ENCODE results near the gene PLCH2. TPM values are rescaled to one million over a fixed set of nuclear protein-coding genes. Genes with fewer than 3 reads are reported as not detected.

Gene PLCH2
- total and polyA plus RNA-seq, 11 donors = 0.04 to 1.0 (median 0.35) TPM; not detected in 4

DNA sequence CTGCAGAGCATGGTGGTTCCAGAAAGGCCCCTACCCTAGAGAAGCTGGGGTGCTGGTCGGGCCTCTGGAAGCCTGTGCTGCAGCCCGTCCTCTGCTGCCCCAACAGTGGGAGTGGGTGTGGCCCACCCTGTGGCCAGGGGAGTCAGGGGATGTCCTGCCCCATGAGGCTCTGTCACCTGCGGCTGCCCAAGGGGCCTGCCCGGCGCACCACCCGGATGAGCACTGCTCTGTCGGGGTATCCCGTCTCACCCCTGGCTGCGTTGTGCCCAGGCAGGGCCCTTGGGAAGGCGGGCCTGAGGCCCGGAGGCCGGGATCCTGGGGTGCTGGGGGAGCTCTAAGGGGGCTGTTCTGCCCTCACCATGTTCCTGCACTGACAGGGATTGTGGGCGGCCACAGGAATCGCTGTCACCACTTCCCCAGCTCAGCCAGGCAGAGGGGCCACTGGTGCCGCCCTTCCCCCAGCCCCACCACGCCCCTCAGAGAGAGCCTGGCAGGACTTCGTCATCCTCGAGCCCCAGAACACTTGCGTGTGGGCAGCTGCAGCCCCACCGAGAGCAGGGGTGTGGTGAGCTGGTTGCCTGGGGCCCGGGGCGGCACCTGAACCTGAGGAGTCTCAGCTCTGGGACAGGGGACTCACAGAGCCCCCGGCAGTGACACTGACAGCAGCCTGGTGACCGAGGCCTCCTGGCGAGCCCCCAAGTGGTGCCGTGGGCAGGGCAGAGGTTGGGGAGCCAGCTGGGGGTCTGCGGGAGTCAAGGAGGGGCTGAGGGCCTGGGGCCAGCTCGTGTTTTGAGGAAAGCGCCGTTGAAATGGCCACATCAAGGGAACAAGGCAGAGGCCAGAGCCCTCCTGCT lies 30.1 kb downstream of the PLCH2 start:
- TF ChIP-seq, protein P1, sequence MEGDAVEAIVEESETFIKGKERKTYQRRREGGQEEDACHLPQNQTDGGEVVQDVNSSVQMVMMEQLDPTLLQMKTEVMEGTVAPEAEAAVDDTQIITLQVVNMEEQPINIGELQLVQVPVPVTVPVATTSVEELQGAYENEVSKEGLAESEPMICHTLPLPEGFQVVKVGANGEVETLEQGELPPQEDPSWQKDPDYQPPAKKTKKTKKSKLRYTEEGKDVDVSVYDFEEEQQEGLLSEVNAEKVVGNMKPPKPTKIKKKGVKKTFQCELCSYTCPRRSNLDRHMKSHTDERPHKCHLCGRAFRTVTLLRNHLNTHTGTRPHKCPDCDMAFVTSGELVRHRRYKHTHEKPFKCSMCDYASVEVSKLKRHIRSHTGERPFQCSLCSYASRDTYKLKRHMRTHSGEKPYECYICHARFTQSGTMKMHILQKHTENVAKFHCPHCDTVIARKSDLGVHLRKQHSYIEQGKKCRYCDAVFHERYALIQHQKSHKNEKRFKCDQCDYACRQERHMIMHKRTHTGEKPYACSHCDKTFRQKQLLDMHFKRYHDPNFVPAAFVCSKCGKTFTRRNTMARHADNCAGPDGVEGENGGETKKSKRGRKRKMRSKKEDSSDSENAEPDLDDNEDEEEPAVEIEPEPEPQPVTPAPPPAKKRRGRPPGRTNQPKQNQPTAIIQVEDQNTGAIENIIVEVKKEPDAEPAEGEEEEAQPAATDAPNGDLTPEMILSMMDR (IDR thresholded peaks at IDR 0.05) = no peak
- no peak for TF ChIP-seq POLR2A (IDR thresholded peaks at IDR 0.05)
- no peak overlapping the region for H3K27ac ChIP-seq
- no peaks in the 10 kb centered on the region for H3K9me3 ChIP-seq
- H3K4me3 ChIP-seq = no peak overlapping the region
- H3K27me3 ChIP-seq = peaks cover 4 to 40% (median 15%) of the 10 kb centered on the region in 9 donors
- H3K4me1 ChIP-seq = peaks cover 0 to 23% (median 5%) of the 10 kb centered on the region in 12 donors
- DNase-seq = no peak
- 54 to 68% (median 62%) methylated on average over 9 to 30 of the region's 30 CpGs for WGBS, 4 donors
- intact Hi-C loops (cut with DNase I) = no loop called here
- H3K36me3 ChIP-seq = peaks cover 0 to 39% (median 35%) of the 10 kb centered on the region in 9 donors
- ATAC-seq = peak; percentile 1 to 8 (median 6)

DNA sequence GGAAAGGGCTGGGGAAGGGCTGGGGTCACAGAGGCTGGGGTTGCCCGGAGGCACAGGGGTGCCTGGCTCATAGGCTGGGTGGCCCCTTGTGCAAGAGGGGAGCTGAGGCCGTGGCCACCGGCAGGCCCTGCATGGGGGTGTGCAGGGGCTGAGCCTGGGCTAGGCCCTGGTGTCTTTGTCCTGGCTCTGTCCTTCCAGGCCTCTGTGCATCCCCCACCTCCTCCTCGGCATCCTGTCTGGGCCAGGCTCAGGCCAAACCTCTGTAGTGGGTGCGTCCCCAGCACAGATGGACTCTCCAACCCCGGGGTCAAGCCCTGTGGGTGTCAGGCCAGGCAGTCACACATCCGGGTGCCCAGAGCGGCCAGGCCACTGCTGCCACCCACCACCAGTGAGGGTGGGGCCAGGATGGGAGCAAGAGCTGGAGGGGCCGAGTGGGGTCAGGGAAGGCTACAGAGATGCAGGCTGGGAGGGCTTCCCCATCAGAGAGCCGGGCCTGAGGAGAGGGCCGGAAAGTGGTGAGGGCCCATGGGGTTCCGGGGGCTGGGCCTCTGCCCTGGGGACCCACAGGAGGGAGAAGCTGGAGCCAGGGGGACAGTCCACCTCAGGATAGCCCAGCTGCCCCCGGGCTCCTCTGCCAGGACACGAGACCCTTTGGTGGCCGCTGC lies 30.9 kb downstream of the PLCH2 start:
- no peak overlapping the region for H3K27ac ChIP-seq
- peaks cover 4 to 32% (median 15%) of the 10 kb centered on the region in 9 donors for H3K27me3 ChIP-seq
- H3K4me1 ChIP-seq = peaks cover 0 to 23% (median 5%) of the 10 kb centered on the region in 12 donors
- 48 to 63% (median 50%) methylated on average over 10 to 15 of the region's 15 CpGs for WGBS, 4 donors
- ATAC-seq (peak; percentile 6 to 31 (median 11)), DNase-seq (no peak)
- H3K4me3 ChIP-seq = no peak overlapping the region
- intact Hi-C loops (cut with DNase I) = no loop called here
- H3K36me3 ChIP-seq = peaks cover 0 to 47% (median 43%) of the 10 kb centered on the region in 9 donors
- H3K9me3 ChIP-seq = no peaks in the 10 kb centered on the region
- TF ChIP-seq POLR2A (IDR thresholded peaks at IDR 0.05) = no peak
- TF ChIP-seq, protein P1 (IDR thresholded peaks at IDR 0.05) = no peak

DNA sequence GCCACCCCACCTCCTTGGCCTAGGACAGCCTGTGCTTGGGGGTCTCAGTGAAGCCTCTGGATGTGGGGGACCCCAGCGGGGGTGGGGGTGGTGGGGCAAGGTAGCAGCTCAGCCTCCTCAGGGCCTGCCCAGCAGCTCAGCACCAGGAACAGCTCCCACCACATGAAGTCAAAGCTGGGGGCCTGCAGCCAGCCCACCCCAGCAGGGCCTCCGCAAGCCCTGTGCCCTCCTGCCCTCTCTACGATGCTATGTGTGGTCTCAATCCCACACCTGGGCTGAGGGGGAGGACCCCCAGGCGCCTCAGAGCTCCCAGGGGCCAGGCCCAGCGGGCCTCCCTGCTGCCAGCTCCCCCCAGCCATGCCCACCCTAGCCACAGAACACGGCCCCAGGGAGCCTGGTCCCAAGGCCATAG lies 31.7 kb downstream of the PLCH2 start:
- 87 to 91% (median 89%) methylated on average over 4 to 6 of the region's 6 CpGs for WGBS, 4 donors
- H3K27ac ChIP-seq = no peak overlapping the region
- no peak overlapping the region for H3K4me3 ChIP-seq
- DNase-seq (no peak), ATAC-seq (peak in 1 of 4 donors; percentile 4)
- no peaks in the 10 kb centered on the region for H3K9me3 ChIP-seq
- intact Hi-C loops (cut with DNase I) = no loop called here
- peaks cover 0 to 23% (median 5%) of the 10 kb centered on the region in 12 donors for H3K4me1 ChIP-seq
- H3K36me3 ChIP-seq = peaks cover 0 to 55% (median 50%) of the 10 kb centered on the region in 9 donors
- no peak for TF ChIP-seq POLR2A (IDR thresholded peaks at IDR 0.05)
- TF ChIP-seq, protein P1 (IDR thresholded peaks at IDR 0.05) = no peak
- peaks cover 4 to 25% (median 9%) of the 10 kb centered on the region in 9 donors for H3K27me3 ChIP-seq

DNA sequence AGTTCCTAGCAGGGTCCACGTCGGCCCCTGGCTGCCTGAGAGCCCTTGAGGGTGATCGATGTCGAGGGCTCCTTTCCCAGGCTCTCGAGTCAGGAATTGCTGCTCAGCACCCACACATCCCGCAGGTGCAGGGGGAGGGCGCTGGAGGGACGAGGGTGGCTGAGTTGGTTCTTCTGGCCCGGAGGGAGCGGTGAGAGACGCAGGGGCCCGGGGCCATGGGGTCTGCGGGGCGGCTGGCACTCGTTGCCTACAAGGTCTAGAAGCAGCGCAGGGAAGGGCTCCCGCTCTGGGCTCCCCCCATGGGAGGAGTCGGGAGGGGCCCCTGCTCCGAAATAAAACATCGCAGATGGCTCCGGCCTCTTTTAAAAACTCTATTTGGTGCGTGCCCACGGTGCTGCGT lies 32.1 kb downstream of the PLCH2 start:
- H3K27me3 ChIP-seq = peaks cover 4 to 20% (median 7%) of the 10 kb centered on the region in 9 donors
- H3K36me3 ChIP-seq = peaks cover 0 to 59% (median 54%) of the 10 kb centered on the region in 9 donors
- no peak for ATAC-seq
- peaks cover 0 to 23% (median 5%) of the 10 kb centered on the region in 12 donors for H3K4me1 ChIP-seq
- DNase-seq = no peak
- no peak overlapping the region for H3K4me3 ChIP-seq
- H3K9me3 ChIP-seq = no peaks in the 10 kb centered on the region
- no peak overlapping the region for H3K27ac ChIP-seq
- intact Hi-C loops (cut with DNase I) = no loop called here
- WGBS, 4 donors = 85 to 90% (median 89%) methylated on average over 21 to 24 of the region's 24 CpGs
- TF ChIP-seq, protein P1 (IDR thresholded peaks at IDR 0.05) = no peak
- no peak for TF ChIP-seq POLR2A (IDR thresholded peaks at IDR 0.05)
